CD1c-positive myeloid dendritic cell (primary cell): Measurements from ENCODE around the gene NBL1.

ENCODE experiments used
- DNase-seq: peaks from one replicate; pipeline ENCODE4 v3.0.0-alpha.2; 2016; ENCODE audit errors: extremely low spot score

Gene NBL1

DNA sequence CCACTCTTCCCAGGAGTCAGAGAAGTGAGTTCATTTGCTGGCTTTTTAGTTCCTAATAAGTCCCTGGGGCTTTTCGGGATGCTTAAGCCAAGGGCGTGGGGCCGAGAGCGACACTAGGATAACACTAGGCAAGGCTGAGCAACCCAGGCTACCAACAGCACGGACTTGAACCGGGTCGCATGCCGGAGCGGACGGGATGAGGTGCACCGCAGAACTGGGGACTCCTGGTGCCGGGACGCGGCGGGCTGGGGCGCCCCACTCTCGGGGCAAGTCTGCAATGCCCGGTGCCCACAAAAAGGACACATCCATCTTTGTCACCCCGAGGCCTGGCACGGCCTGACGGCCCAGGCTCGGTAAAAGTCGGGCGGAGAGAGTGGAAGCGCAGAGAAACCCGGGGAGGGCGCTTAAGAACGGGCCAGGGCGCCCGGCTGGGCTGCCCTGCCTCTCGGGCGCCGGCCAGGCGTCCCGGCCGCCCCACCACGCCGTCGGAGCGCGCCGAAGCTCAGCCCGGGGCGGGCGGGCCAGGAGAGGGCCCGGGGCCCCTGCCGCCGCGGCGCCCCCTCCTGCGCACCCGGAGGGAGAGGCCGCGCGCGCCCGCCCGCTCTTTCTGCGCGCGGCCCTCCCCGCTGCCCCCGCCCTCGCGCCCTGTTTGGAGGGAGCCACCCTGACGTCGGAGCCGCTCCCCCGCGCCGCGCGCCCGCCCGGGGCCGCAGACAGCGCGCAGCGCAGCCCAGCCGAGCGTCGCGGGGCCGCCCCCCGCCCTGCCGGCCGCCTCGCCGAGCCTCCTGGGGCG lies at the start of gene NBL1:
Gene NBL1, plus strand, starts transcription at position 710 of the 793 bp plus-strand sequence. CDS start 10,720 bp downstream, outside the sequence.
- peak; percentile 51 for DNase-seq

- DNase-seq, result no peak
Measured at GRCh38 chr1:19596065-19596713, 47.9 kb upstream of the NBL1 start.

- DNase-seq, result peak; percentile 99
Measured at GRCh38 chr1:19596714-19597495, 47.2 kb upstream of the NBL1 start.

DNA sequence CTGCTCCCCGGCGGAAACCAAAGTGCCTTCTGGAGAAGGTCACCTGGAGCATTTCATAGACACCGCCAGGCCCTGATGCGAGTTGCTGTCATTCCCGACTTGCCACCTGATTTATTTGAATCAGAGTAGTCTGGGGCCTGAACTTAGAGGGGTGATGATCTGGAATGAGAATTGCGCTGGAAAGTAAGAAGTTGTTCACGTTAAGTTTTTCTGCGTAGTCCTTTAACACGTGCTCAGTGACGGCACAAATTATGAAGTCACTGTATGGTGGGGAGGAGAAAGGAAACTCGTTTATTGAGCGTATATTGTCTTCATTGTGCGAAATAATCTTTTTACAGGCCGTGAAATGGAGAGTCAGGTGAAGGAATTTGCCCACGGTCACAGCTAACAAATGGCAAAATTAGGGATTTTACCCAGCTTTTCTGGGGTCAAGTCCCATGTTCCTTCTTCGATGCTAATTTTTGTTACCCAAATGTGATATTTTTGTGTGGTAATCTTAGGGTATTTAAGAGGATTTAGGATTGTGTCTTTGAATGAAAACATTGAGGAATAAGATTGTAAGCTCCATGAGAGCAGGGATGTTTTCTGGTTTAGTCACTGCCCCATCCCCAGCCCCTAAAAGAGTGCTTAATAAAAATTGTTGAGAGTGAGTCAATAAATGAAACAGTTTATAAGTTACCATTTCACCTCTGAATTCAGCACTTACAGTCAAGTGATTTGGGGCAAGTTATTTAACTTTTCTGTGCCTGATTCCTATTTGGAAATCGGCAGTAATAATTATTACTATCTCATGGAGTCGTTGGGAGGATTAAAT lies 46.4 kb upstream of the NBL1 start:
- DNase-seq, result peak; percentile 83

DNA sequence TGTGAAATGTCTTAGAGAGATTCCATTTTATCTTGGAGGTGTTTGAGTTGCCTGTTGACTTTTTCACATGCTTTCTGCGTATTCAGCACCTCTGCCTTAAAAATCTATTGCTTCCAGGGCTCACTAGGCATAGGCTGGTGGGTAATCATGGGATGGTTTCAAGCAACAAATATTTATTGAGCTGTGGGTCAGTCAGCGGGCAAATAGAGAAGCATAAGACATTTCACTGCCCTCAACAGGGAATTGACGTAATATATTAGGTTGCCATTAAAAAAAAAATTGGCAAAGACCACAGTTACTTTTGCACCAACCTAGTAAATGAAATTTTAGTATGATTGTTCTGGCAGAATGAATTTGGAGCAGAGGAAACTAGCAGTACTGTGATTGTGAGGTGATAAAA lies 44.3 kb upstream of the NBL1 start:
- DNase-seq, result no peak

DNA sequence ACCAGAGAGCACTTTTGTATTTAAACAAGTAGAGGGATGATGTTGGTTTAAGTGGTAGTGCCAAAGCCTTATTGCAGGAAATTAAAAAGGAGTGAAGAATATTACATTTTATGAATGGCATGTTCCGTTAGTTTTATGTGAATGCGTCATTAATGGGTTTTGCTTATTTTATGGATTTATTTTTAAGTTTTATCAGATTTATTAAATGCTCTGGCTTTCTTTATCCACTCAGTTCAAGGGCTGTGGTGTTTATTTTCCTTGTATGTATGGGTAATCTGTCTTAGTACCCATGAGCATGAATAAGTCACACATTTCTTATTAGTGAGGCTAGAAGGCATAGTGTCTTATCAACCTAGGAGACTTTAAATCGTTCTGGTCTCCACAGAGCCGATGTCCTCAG lies 41.6 kb upstream of the NBL1 start:
- DNase-seq, result no peak

GRCh38 chr1:19605967-19606366 lies 38.1 kb upstream of the NBL1 start:
- no peak for DNase-seq

DNA sequence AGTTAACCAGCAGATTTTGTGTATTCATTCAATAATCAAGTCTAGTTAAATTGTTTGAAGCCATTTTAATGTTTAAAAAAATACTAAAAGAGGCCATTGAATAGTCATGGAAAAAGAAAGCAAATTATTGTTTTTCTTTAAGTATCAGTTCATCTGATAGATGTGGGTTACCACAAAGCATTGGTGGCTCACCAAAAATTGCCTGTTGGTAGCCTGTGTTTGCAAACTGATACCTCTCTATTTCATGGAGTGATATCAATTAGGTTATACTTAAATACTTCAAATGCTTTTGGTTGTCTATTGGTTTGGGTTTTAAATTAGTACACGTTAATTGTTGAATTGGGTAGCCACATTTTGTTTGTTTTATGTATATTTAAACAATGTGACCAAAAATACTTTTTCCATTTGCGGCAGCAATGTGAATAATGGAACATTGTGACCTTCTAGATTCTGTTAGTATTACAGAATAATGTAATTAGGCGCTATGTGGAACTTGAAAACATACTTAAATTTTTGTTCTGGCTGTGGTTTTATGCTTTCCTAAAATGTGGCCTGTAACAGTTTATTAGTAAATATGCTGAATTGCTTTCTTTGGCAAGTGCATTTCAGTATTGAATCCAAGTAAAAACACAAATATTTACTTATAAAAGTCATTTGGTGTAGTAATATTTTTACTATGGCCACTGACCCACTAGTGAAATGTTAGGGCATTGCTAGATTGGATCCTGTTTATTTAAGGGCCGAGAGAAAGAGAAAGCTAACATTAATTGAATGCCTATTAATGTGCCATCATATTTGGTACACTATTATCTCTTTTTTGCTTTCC lies 37.1 kb upstream of the NBL1 start:
- DNase-seq, result no peak

DNA sequence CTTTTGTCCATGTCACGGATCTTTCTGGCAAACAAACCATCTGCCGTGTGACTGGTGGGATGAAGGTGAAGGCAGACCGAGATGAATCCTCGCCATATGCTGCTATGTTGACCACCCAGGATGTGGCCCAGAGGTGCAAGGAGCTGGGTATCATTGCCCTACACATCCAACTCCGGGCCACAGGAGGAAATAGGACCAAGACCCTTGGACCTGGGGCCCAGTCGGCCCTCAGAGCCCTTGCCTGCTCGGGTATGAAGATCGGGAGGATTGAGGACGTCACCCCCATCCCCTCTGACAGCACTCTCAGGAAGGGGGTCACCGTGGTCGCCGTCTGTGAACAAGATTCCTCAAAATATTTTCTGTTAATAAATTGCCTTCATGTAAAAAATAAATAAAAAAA lies 35.9 kb upstream of the NBL1 start:
- no peak for DNase-seq

- no peak for DNase-seq
Measured at GRCh38 chr1:19610282-19610981, 33.7 kb upstream of the NBL1 start.

DNA sequence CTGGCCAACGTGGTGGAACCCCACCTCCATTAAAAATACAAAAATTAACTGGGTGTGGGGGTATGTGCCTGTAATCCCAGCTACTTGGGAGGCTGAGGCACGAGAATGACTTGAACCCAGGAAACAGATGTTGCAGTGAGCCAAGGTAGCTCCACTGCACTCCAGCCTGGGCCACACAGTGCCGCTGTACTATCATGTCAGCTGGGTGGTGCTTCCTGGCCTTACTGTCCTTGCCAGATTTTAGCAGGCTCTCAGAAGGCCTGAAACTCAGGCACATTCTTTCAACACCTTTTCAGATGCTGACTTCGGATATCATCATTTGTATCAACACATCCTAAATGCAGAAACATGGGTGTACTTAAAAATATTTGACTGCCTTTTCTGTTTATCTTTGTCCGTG lies 31.6 kb upstream of the NBL1 start:
- DNase-seq, result no peak

DNA sequence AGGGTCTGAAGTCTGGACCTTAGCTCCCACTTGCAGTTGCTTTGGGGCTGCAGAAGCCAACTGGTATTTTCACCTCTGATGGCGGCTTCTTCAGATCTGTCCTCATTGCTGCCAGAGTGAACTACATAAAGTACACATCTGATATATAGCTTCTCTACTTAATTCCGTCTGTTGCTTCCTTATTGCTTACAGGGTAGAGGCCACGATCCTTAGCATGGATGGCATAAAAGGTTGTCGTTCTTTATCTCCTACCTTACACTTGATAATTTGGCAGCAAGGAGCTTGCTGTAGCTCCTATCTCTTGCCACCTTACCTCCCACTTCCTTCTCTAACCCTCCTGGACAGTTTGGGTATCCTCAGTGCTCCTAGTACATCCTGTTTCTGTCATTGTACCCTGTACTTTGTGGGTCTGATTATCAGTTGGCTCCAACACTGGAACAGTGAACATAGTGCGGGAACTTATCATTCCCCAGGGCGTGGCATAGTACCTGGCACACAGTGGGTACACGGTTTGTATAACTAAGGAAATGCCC lies 30.9 kb upstream of the NBL1 start:
- no peak for DNase-seq

- no peak for DNase-seq
Measured at GRCh38 chr1:19615438-19615837, 28.7 kb upstream of the NBL1 start.

DNA sequence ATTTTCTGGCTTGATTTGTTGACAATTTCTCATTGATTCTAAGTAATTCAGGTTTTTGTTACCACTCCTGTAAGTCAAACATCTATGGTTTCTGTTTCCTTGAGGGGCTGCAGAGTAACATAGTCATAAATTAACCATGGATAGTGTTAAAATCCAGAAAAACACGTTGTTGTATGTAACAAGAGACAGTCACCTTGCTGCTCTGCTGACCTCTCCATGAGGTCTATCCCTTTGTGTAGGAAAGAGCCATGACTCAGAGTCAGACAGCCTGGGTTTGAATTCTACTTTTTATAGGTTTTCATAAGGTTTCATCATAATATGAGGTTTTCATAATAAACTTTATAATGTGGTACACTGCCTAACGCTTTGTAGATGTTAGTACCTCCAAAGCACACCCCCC lies 27.6 kb upstream of the NBL1 start:
- no peak for DNase-seq

- no peak for DNase-seq
Measured at GRCh38 chr1:19617376-19617775, 26.7 kb upstream of the NBL1 start.

GRCh38 chr1:19618428-19618827 lies 25.7 kb upstream of the NBL1 start:
- DNase-seq, result no peak

- DNase-seq, result no peak
Measured at GRCh38 chr1:19619697-19620384, 24.3 kb upstream of the NBL1 start.

GRCh38 chr1:19620786-19621185 lies 23.3 kb upstream of the NBL1 start:
- DNase-seq, result no peak

DNA sequence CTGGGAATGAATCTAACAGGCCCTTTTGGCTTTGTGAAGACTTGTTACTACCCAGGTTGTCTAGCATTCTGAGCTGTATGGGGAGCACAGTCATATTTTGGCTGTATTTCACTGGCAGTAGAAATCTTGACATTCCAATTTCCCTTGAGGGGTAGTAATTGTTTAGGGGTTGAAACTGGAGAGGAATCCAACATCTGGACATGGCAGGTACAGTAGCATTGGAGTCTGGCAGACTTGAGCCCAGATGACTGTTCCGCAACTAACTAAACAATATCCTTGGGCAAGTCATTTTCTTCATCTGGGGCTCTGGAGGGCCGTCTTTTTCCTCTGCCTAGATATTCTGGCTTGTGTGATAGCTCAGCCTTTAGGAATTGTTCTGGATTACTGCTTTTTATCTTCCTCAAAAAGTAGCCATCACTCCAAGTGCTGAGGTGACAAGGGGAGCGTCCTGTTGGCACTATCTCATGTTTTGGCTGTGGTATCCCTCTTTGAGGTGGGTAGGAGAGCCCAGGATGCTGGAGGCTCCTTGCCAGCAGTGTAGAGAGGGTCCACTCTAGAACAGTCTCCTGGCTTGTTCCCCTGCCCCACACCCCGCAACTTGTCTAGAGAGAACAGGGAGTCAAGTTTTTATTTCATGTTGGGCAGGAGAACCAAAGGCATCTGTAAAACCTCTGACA lies 22.7 kb upstream of the NBL1 start:
- DNase-seq, result no peak
